ENCODE measurements around the gene NELL2. TPM values are rescaled to one million over a fixed set of nuclear protein-coding genes. Genes with fewer than 3 reads are reported as not detected.

Gene NELL2
- total RNA-seq, 1 experiment from 2014 or later, result 32.7 TPM

DNA sequence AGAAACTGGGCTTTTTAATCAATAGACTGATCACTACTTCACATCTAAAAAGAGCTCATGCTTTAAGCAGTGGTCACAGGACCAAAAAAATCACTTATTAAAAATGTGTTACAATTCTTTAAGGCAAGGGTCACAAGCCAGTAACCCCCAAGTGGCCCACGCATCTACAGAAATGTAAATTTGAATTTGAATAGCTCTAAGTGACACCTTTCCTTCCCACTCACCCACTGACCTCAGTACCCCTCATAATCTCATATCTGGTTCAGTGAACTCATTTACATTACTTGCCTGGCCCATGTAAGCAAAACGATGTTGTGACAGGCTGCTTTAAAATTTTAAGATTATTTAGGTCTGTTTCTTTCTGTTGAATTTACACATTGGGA, 27.4 kb downstream of the NELL2 start:
- Histone ChIP-seq H3K9ac (ENCODE audit: extremely low read depth, insufficient read length, low read length) (no peak overlapping the region), H2BK20ac (ENCODE audit: low read depth, low read length, poor library complexity, severe bottlenecking) (no peak overlapping the region), H2BK12ac (ENCODE audit: insufficient read length, low read depth, low read length) (no peak overlapping the region), H2AK5ac (ENCODE audit: insufficient read length, low read length) (no peak overlapping the region), H2BK120ac (ENCODE audit: low read depth, low read length, poor library complexity, severe bottlenecking) (no peak overlapping the region), H3K4ac (ENCODE audit: low read depth, low read length) (no peak overlapping the region), H3K14ac (ENCODE audit: insufficient read depth, low read length) (no peak overlapping the region), H4K20me1 (ENCODE audit: control insufficient read depth, insufficient read depth, insufficient read length) (no peaks in the 10 kb centered on the region), H3K27ac (ENCODE audit: insufficient read length, low read depth, low read length) (no peak overlapping the region), H3K79me1 (ENCODE audit: insufficient read depth, low read depth, low read length, poor library complexity, severe bottlenecking) (no peaks in the 10 kb centered on the region), H2BK5ac (ENCODE audit: insufficient read length, low read length) (no peak overlapping the region), H2BK15ac (ENCODE audit: low read depth, low read length) (no peak overlapping the region), H4K8ac (replicated peaks; ENCODE audit: insufficient read length, low read depth, low read length) (no peak overlapping the region), H4K91ac (ENCODE audit: insufficient read length, low read depth, low read length) (no peak overlapping the region), H4K5ac (ENCODE audit: insufficient read length, low read depth, low read length) (no peak overlapping the region), H3K9me3 (ENCODE audit: control insufficient read depth, low read depth, low read length) (no peaks in the 10 kb centered on the region), H3K18ac (ENCODE audit: insufficient read length, low read depth, low read length) (no peak overlapping the region), H3T11ph (ENCODE audit: low read length) (no peak overlapping the region), H3K23ac (ENCODE audit: insufficient read length, low read depth, low read length) (no peak overlapping the region), H3K4me1 (ENCODE audit: insufficient read depth, low read length) (no peaks in the 10 kb centered on the region), H3K23me2 (ENCODE audit: insufficient read length, low read depth, low read length, poor library complexity, severe bottlenecking) (no peaks in the 10 kb centered on the region), H2AFZ (ENCODE audit: low read length) (no peak overlapping the region), H3K27me3 (ENCODE audit: insufficient read depth, low read length) (no peaks in the 10 kb centered on the region), H3K4me2 (ENCODE audit: insufficient read depth, insufficient read length, low read length) (no peak overlapping the region), H3K56ac (ENCODE audit: insufficient read length, low read depth, low read length) (no peak overlapping the region), H3K79me2 (ENCODE audit: insufficient read depth, low read length) (no peaks in the 10 kb centered on the region)
- no peaks in the 10 kb centered on the region for H3K36me3 Mint-ChIP-seq (ENCODE audit: insufficient read depth in 1 of 3, low read depth in 3 of 3)
- WGBS (ENCODE audit: extremely low coverage, insufficient read length, low lambda C conversion rate), result no CpG with 5 or more reads among the region's 2 CpGs
- no peak overlapping the region for H3K4me3 Mint-ChIP-seq
- H3K9me3 Mint-ChIP-seq, result no peaks in the 10 kb centered on the region
- H3K27ac Mint-ChIP-seq, result no peak overlapping the region
- TF ChIP-seq, protein P1, sequence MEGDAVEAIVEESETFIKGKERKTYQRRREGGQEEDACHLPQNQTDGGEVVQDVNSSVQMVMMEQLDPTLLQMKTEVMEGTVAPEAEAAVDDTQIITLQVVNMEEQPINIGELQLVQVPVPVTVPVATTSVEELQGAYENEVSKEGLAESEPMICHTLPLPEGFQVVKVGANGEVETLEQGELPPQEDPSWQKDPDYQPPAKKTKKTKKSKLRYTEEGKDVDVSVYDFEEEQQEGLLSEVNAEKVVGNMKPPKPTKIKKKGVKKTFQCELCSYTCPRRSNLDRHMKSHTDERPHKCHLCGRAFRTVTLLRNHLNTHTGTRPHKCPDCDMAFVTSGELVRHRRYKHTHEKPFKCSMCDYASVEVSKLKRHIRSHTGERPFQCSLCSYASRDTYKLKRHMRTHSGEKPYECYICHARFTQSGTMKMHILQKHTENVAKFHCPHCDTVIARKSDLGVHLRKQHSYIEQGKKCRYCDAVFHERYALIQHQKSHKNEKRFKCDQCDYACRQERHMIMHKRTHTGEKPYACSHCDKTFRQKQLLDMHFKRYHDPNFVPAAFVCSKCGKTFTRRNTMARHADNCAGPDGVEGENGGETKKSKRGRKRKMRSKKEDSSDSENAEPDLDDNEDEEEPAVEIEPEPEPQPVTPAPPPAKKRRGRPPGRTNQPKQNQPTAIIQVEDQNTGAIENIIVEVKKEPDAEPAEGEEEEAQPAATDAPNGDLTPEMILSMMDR (conservative IDR thresholded peaks at IDR 0.05), result no peak
- H3K4me1 Mint-ChIP-seq, result peaks cover 18 to 19% of the 10 kb centered on the region in 2 experiments
- DNase-seq, result no peak
- H3K27me3 Mint-ChIP-seq (ENCODE audit: low read depth), result no peaks in the 10 kb centered on the region

All from H9 (cell line).